SH-SY5Y (cell line): ENCODE measurements around the gene OSGIN1.

Experiments
- GATA2 ChIP-seq: IDR thresholded peaks from 2 replicates; pipeline ENCODE4 v1.6.1; 2011; ENCODE audit warnings: mild to moderate bottlenecking, low read depth, low read length
- GATA3 ChIP-seq: IDR thresholded peaks from 2 replicates; pipeline ENCODE4 v1.6.1; 2011; ENCODE audit warnings: low read depth, mild to moderate bottlenecking, low read length, moderate library complexity

DNA sequence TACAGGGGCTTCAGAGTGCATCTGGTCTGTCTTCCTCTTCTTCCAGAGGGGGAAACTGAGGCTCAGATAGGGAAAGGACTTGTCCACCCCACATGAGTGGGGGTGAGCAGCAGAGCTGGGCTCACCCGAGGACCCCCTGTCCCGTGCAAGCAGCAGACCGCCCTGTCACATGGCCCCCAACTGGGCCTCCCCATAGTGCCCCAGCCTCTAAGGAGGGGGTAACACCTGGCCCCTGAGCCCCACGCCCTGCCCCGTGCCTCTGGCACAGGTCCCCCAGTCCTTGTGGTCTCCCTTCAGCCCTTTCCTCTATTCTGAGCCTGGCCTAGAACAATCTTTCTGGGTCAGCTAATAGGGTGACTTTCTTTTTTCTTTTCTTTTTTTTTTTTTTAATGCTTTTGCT, 8.6 kb downstream of the OSGIN1 start:
- TF ChIP-seq GATA3 (no peak), GATA2 (no peak)
